HCT116 (cell line): Measurements from ENCODE around the gene FRY. TPM values are rescaled to one million over a fixed set of nuclear protein-coding genes. Genes with fewer than 3 reads are reported as not detected.
A peak's percentile ranks its signal among the peaks of the same experiment; 100 is the strongest.

Source experiments
- ATAC-seq: fragments of 200-7000 bp; cut with Tn5 transposase; 2 replicates; pipeline ENCODE4 v1.9.1; 2020; ENCODE audit warnings: mild to moderate bottlenecking, moderate library complexity
- BruUV-seq: library from RNA; stranded (reverse); fragments of 400-500 nt; replicated peaks from 2 replicates; lab custom pipeline; 2021; lab: Mats Ljungman, UMichigan
- CTCF ChIA-PET: fragments of 300-600 bp; sonication (Branson Sonifier 250); formaldehyde crosslinking; loops from one replicate; lab custom pipeline; 2021; ENCODE audit warnings: antibody characterized with exemption; lab: Charles Lee
- POLR2A ChIA-PET: fragments of 300-600, 350-600 bp; sonication (Branson Sonifier 250); formaldehyde crosslinking; loops from one replicate; lab custom pipeline; 2021; ENCODE audit warnings: antibody characterized with exemption; lab: Charles Lee
- RAD21 ChIA-PET, 2 experiments: fragments of 300-600 bp; sonication (Branson Sonifier 250); formaldehyde crosslinking; loops; one replicate each; lab custom pipeline; 2023; ENCODE audit warnings: low total read pairs in 2 of 2; ENCODE audit not compliant: uncharacterized antibody in 2 of 2, unreplicated experiment in 2 of 2, low non-redundant PET in 1 of 2; lab: Charles Lee
- DNase-seq: peaks from one replicate; pipeline ENCODE4 v3.0.0-alpha.2; 2010; ENCODE audit warnings: low read depth, low spot score
- H2AFZ ChIP-seq: fragments of 200-600 bp; shearing (Covaris generic), sonication (generic); 2 replicates; pipeline ENCODE4 v1.6.1; 2017; ENCODE audit warnings: low read depth, mixed run types, mixed read lengths, antibody characterized with exemption, low read length; ENCODE audit not compliant: poor library complexity, severe bottlenecking
- H3K27ac ChIP-seq: 2 replicates; pipeline ENCODE4 v1.5.1; 2012; ENCODE audit warnings: low read depth, low read length
- H3K27me3 ChIP-seq: fragments of 200-600 bp; sonication (generic); 2 replicates; pipeline ENCODE4 v1.6.1; 2016; ENCODE audit warnings: mixed run types, low read length, mixed read lengths; ENCODE audit not compliant: insufficient read depth
- H3K36me3 ChIP-seq, 2 experiments: fragments of 200-500 bp in 1 of 2; fragments of 200-600 bp in 1 of 2; sonication (Bioruptor generic) in 1 of 2; sonication (generic) in 1 of 2; 2 replicates each; pipeline versions ENCODE4 v1.5.1 to v1.6.1; 2014 to 2016; ENCODE audit warnings: low read length in 2 of 2, inconsistent platforms in 1 of 2, mixed read lengths in 1 of 2, mixed run types in 1 of 2; ENCODE audit not compliant: insufficient read depth in 2 of 2, control insufficient read depth in 1 of 2
- H3K4me1 ChIP-seq, 2 experiments: fragments of 200-600 bp in 1 of 2; sonication (generic) in 1 of 2; 2 replicates each; pipeline versions ENCODE4 v1.5.1 to v1.6.1; 2012 to 2017; ENCODE audit warnings: low read length in 2 of 2, inconsistent platforms in 1 of 2, mild to moderate bottlenecking in 1 of 2, mixed read lengths in 1 of 2, mixed run types in 1 of 2, moderate library complexity in 1 of 2; ENCODE audit not compliant: insufficient read depth in 2 of 2, control insufficient read depth in 1 of 2
- H3K4me2 ChIP-seq: fragments of 200-600 bp; sonication (generic); 2 replicates; pipeline ENCODE4 v1.6.1; 2017; ENCODE audit warnings: mixed run types, low read length, mixed read lengths
- H3K4me3 ChIP-seq, 2 experiments: fragments of 200-600 bp in 1 of 2; sonication (generic) in 1 of 2; replicated peaks in 1 of 2; 2 replicates each; pipeline ENCODE4 v1.5.1; 2011 to 2016; ENCODE audit warnings: low read length in 2 of 2, control low read depth in 1 of 2, low read depth in 1 of 2, mild to moderate bottlenecking in 1 of 2, mixed read lengths in 1 of 2, mixed run types in 1 of 2
- H3K79me2 ChIP-seq: fragments of 200-600 bp; sonication (generic); 2 replicates; pipeline ENCODE4 v1.6.1; 2017; ENCODE audit warnings: mild to moderate bottlenecking, mixed run types, low read length, moderate library complexity, mixed read lengths; ENCODE audit not compliant: insufficient read depth
- H3K9ac ChIP-seq: fragments of 200-600 bp; sonication (generic); 2 replicates; pipeline ENCODE4 v1.6.1; 2016; ENCODE audit warnings: low read length, mixed read lengths
- H3K9me2 ChIP-seq: fragments of 200-600 bp; sonication (generic), shearing (Covaris generic); 2 replicates; pipeline ENCODE4 v1.6.1; 2017; ENCODE audit warnings: mixed run types, mild to moderate bottlenecking, moderate library complexity; ENCODE audit not compliant: insufficient read depth
- H3K9me3 ChIP-seq, 2 experiments: fragments of 200-500 bp in 1 of 2; fragments of 200-600 bp in 1 of 2; sonication (Bioruptor generic) in 1 of 2; sonication (generic) in 1 of 2; 2 replicates each; pipeline ENCODE4 v1.6.1; 2014 to 2017; ENCODE audit warnings: low read length in 2 of 2, mixed read lengths in 2 of 2, inconsistent platforms in 1 of 2, low read depth in 1 of 2, mild to moderate bottlenecking in 1 of 2, mixed run types in 1 of 2, moderate library complexity in 1 of 2; ENCODE audit not compliant: control insufficient read depth in 1 of 2, insufficient read depth in 1 of 2
- H4K20me1 ChIP-seq: fragments of 200-600 bp; sonication (generic), shearing (Covaris generic); 2 replicates; pipeline ENCODE4 v1.6.1; 2017; ENCODE audit warnings: mixed run types, mild to moderate bottlenecking, moderate library complexity; ENCODE audit not compliant: insufficient read depth
- CBX3 ChIP-seq: IDR thresholded peaks from 2 replicates; pipeline ENCODE4 v1.6.1; 2012; ENCODE audit warnings: low read depth
- CEBPB ChIP-seq: IDR thresholded peaks from 2 replicates; pipeline ENCODE4 v1.6.1; 2012; ENCODE audit warnings: low read depth
- RAD21 ChIP-seq: IDR thresholded peaks from 2 replicates; pipeline ENCODE4 v1.6.1; 2012; ENCODE audit warnings: low read depth, mild to moderate bottlenecking
- TCF7L2 ChIP-seq: IDR thresholded peaks from 2 replicates; pipeline ENCODE4 v1.7.0; 2011; ENCODE audit warnings: borderline replicate concordance, inconsistent platforms; ENCODE audit not compliant: insufficient read depth, insufficient read length; ENCODE audit errors: extremely low read depth
- intact Hi-C: fragments of 100-400 bp; cut with micrococcal nuclease; formaldehyde crosslinking; loops from 2 replicates; pipeline ENCODE4 v1.10.0; 2022
- total RNA-seq: library from RNA; stranded (reverse); gene quantifications from one replicate; pipeline ENCODE4 v1.2.1, GENCODE V29; 2021; ENCODE audit not compliant: unreplicated experiment
- TF ChIP-seq, protein P1 (sequence below): IDR thresholded peaks from 2 replicates; pipeline ENCODE4 v1.6.1; 2012
- TF ChIP-seq, protein P2 (sequence below), 3 experiments: fragments of 200-600 bp in 1 of 3; sonication (generic) in 1 of 3; IDR thresholded peaks in 2 of 3; conservative IDR thresholded peaks in 1 of 3; 2 replicates each; pipeline ENCODE4 v1.5.1; 2012 to 2017; ENCODE audit warnings: low read depth in 2 of 3, low read length in 2 of 3, antibody characterized with exemption in 1 of 3, borderline replicate concordance in 1 of 3, control low read depth in 1 of 3, mild to moderate bottlenecking in 1 of 3, mixed read lengths in 1 of 3, mixed run types in 1 of 3, moderate library complexity in 1 of 3; ENCODE audit not compliant: insufficient read depth in 1 of 3

The FRY gene
- total RNA-seq, 1 experiment from 2014 or later: 1.4 TPM

DNA sequence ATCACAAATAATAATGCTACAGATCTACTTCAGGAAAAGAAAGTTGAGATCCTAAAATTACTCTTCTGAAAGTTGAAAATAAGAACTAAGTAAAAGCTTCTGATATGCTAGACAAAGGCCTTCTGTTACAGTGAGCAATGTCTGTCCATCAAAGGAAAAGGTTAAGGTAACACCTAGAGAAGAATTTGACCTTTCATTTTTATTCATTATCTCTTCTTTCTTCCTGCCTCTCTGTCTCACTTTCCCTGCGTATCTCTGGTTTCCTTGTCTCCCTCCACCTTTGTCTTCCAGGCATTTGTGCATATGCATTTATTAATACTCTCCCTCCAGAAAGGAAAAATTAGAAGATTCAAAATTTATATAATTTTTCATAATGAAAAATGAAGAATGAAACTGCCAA, 234.6 kb downstream of the FRY start:
- H2AFZ ChIP-seq: no peak overlapping the region
- H3K27me3 ChIP-seq: no peaks in the 10 kb centered on the region
- no peak overlapping the region for H3K4me2 ChIP-seq
- H4K20me1 ChIP-seq: no peaks in the 10 kb centered on the region
- BruUV-seq: no TSS peak
- H3K9ac ChIP-seq: no peak overlapping the region
- no peak overlapping the region for H3K27ac ChIP-seq
- no peak overlapping the region for H3K4me3 ChIP-seq
- ChIA-PET POLR2A (no interaction called here), CTCF (no interaction called here), RAD21 (no interaction called here)
- TF ChIP-seq, protein P1, sequence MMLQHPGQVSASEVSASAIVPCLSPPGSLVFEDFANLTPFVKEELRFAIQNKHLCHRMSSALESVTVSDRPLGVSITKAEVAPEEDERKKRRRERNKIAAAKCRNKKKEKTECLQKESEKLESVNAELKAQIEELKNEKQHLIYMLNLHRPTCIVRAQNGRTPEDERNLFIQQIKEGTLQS: no peak
- TF ChIP-seq TCF7L2 (no peak), RAD21 (no peak)
- no peak for ATAC-seq
- H3K79me2 ChIP-seq: no peaks in the 10 kb centered on the region
- peaks cover 10 to 20% of the 10 kb centered on the region in 2 experiments; a peak in 3 of 4 replicates for H3K4me1 ChIP-seq
- no peaks in the 10 kb centered on the region for H3K9me2 ChIP-seq
- H3K36me3 ChIP-seq: no peaks in the 10 kb centered on the region
- DNase-seq: no peak
- intact Hi-C loops: loop anchor here (5.0 kb wide), 1 partner anchor 646 kb away; no protein-coding TSS in a partner anchor
- no peaks in the 10 kb centered on the region for H3K9me3 ChIP-seq

- Histone ChIP-seq H2AFZ (peak overlapping the region; percentile 12), H3K79me2 (no peaks in the 10 kb centered on the region), H4K20me1 (no peaks in the 10 kb centered on the region), H3K4me2 (0 out of 2 replicates have a peak overlapping the region, but pooled peaks have one; percentile 3), H3K9ac (no peak overlapping the region), H3K9me3 (no peaks in the 10 kb centered on the region), H3K4me3 (no peak overlapping the region), H3K4me1 (peaks cover 2 to 9% of the 10 kb centered on the region in 2 experiments; a peak in 1 of 4 replicates), H3K36me3 (no peaks in the 10 kb centered on the region), H3K27me3 (no peaks in the 10 kb centered on the region), H3K9me2 (no peaks in the 10 kb centered on the region), H3K27ac (no peak overlapping the region)
- POLR2A ChIA-PET: interaction anchor here (1.6 kb wide), 1 partner anchor 47 kb away, joined by 5 read pairs; the partner anchor contains the start of genes BRCA2 and ZAR1L
- intact Hi-C loops: loop anchor here (1.0 to 5.0 kb wide), 2 partner anchors 42 to 644 kb away; no protein-coding TSS in a partner anchor
- DNase-seq (peak; percentile 51), ATAC-seq (peak; percentile 99)
- no TSS peak for BruUV-seq
- RAD21 ChIA-PET: no interaction called here
- TF ChIP-seq CEBPB: no peak
- TF ChIP-seq RAD21: peak; percentile 53
- TF ChIP-seq, protein P1: no peak
- TF ChIP-seq, protein P2, sequence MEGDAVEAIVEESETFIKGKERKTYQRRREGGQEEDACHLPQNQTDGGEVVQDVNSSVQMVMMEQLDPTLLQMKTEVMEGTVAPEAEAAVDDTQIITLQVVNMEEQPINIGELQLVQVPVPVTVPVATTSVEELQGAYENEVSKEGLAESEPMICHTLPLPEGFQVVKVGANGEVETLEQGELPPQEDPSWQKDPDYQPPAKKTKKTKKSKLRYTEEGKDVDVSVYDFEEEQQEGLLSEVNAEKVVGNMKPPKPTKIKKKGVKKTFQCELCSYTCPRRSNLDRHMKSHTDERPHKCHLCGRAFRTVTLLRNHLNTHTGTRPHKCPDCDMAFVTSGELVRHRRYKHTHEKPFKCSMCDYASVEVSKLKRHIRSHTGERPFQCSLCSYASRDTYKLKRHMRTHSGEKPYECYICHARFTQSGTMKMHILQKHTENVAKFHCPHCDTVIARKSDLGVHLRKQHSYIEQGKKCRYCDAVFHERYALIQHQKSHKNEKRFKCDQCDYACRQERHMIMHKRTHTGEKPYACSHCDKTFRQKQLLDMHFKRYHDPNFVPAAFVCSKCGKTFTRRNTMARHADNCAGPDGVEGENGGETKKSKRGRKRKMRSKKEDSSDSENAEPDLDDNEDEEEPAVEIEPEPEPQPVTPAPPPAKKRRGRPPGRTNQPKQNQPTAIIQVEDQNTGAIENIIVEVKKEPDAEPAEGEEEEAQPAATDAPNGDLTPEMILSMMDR (IDR thresholded peaks at IDR 0.05 in 2 of 3, conservative IDR thresholded peaks at IDR 0.05 in 1 of 3; ENCODE audit: borderline replicate concordance in 1 of 3, insufficient read depth in 1 of 3, low read depth in 2 of 3, low read length in 2 of 3): peak; percentile 40 to 97 (median 96); a peak in 5 of 6 replicates
- 0 out of 2 replicates have a peak, but pooled peaks have one; percentile 24 for TF ChIP-seq CBX3
- CTCF ChIA-PET: interaction anchor here (0.8 to 2.4 kb wide), 11 partner anchors 8 to 358 kb away, joined by 3 to 16 read pairs (median 3); no protein-coding TSS in a partner anchor
These were observed 236.4 kb downstream of the FRY start for GRCh38 chr13:32267836-32268439.
